CD4-positive, alpha-beta T cell (primary cell): Measurements from ENCODE around the gene LAT. TPM values are rescaled to one million over a fixed set of nuclear protein-coding genes. Genes with fewer than 3 reads are reported as not detected.

ENCODE experiments used
- ATAC-seq: fragments of 200-7000 bp; cut with Tn5 transposase; one replicate; pipeline ENCODE4 v1.10.0; 2022; ENCODE audit warnings: mild to moderate bottlenecking; ENCODE audit not compliant: poor library complexity
- CTCF ChIA-PET: fragments of 350-600 bp; sonication (Branson Sonifier 250); formaldehyde crosslinking; loops from one replicate; lab custom pipeline; 2021; ENCODE audit warnings: antibody characterized with exemption, inconsistent platforms; lab: Charles Lee
- POLR2A ChIA-PET: fragments of 350-600 bp; sonication (Branson Sonifier 250); formaldehyde crosslinking; loops from one replicate; lab custom pipeline; 2021; ENCODE audit warnings: antibody characterized with exemption, inconsistent platforms; lab: Charles Lee
- DNase-seq, 14 experiments: peaks; one replicate each; pipeline ENCODE4 v3.0.0-alpha.2; 2013 to 2020; ENCODE audit warnings: mixed read lengths in 2 of 14
- H3K27ac ChIP-seq, 2 donors: one replicate each; pipeline versions ENCODE4 v1.5.1 to v1.7.0; 2013; ENCODE audit warnings: low read length in 2 of 2, low read depth in 1 of 2, mild to moderate bottlenecking in 1 of 2
- H3K27me3 ChIP-seq, 2 experiments: 1 replicate in 1 of 2; 2 replicates in 1 of 2; pipeline versions ENCODE4 v1.6.1 to v1.7.0; 2013; ENCODE audit warnings: low read length in 2 of 2, control low read depth in 1 of 2, mild to moderate bottlenecking in 1 of 2, moderate library complexity in 1 of 2; ENCODE audit not compliant: insufficient read depth in 2 of 2, control insufficient read depth in 1 of 2
- H3K36me3 ChIP-seq: one replicate; pipeline ENCODE4 v1.6.1; 2013; ENCODE audit warnings: low read length, control low read depth; ENCODE audit not compliant: insufficient read depth
- H3K4me1 ChIP-seq: one replicate; pipeline ENCODE4 v1.6.1; 2013; ENCODE audit warnings: low read length, control low read depth; ENCODE audit not compliant: insufficient read depth
- H3K4me3 ChIP-seq: one replicate; pipeline ENCODE4 v1.5.1; 2013; ENCODE audit warnings: mild to moderate bottlenecking, low read length, moderate library complexity
- H3K9me3 ChIP-seq, 2 experiments: 1 replicate in 1 of 2; 2 replicates in 1 of 2; pipeline versions ENCODE4 v1.6.1 to v1.7.0; 2013; ENCODE audit warnings: low read length in 2 of 2, mild to moderate bottlenecking in 2 of 2, control low read depth in 1 of 2, moderate library complexity in 1 of 2; ENCODE audit not compliant: control insufficient read depth in 1 of 2, insufficient read depth in 1 of 2
- H3K27ac Mint-ChIP-seq: one replicate; pipeline ENCODE4 v1.8.0; 2020; ENCODE audit warnings: mixed read lengths
- H3K27me3 Mint-ChIP-seq: one replicate; pipeline ENCODE4 v1.8.0; 2021; ENCODE audit warnings: mixed read lengths
- H3K36me3 Mint-ChIP-seq: one replicate; pipeline ENCODE4 v1.8.0; 2021; ENCODE audit warnings: low read depth, mixed read lengths
- H3K4me1 Mint-ChIP-seq: one replicate; pipeline ENCODE4 v1.8.0; 2021; ENCODE audit warnings: low read depth, mixed read lengths
- H3K4me3 Mint-ChIP-seq: one replicate; pipeline ENCODE4 v1.8.0; 2020; ENCODE audit warnings: mild to moderate bottlenecking, mixed read lengths
- H3K9me3 Mint-ChIP-seq: one replicate; pipeline ENCODE4 v1.8.0; 2020; ENCODE audit warnings: mixed read lengths
- CTCF ChIP-seq: fragments of 200-600 bp; IDR thresholded peaks from one replicate; pipeline ENCODE4 v1.8.0; 2022; ENCODE audit warnings: antibody characterized with exemption, mild to moderate bottlenecking
- intact Hi-C, 2 experiments: fragments of 100-400 bp; cut with DNase I in 1 of 2; cut with micrococcal nuclease in 1 of 2; formaldehyde crosslinking; loops; one replicate each; pipeline versions ENCODE4 v1.15.1 to v1.9.0; 2023 to 2025; cut with DNase I, micrococcal nuclease
- polyA plus RNA-seq, 2 donors: library from polyadenylated mRNA; unstranded; fragments of 120-200 nt; gene quantifications; one replicate each; pipeline ENCODE4 v1.2.1, GENCODE V29; 2013
- total RNA-seq, 174 experiments: library from RNA in 2 of 174; stranded (reverse) in 2 of 174; gene quantifications; one replicate each; pipeline ENCODE4 v1.2.3 and lab custom pipeline; 2021 to 2026

LAT gene, protein sequence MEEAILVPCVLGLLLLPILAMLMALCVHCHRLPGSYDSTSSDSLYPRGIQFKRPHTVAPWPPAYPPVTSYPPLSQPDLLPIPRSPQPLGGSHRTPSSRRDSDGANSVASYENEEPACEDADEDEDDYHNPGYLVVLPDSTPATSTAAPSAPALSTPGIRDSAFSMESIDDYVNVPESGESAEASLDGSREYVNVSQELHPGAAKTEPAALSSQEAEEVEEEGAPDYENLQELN
- total RNA-seq (100 to 1,000 TPM; 156 to 160 TPM), total RNA-seq (lab: John Stamatoyannopoulos, UW) (3.4 to 64.4 (median 13.1) reads per million in 172 experiments)
- 310 TPM for polyA plus RNA-seq (2013, experiment 1 of 2)
- 357 TPM for polyA plus RNA-seq (2013, experiment 2 of 2)

- Histone ChIP-seq H3K36me3 (peaks cover 59% of the 10 kb centered on the region), H3K27me3 (no peaks in the 10 kb centered on the region), H3K4me1 (peaks cover 64% of the 10 kb centered on the region), H3K4me3 (peak within 1 kb of the TSS; percentile 99), H3K27ac (peak within 1 kb of the TSS; percentile 78 to 88), H3K9me3 (peaks cover 5 to 13% of the 10 kb centered on the region in 2 experiments)
- H3K36me3 Mint-ChIP-seq: peaks cover 91% of the 10 kb centered on the region
- ChIA-PET POLR2A (interaction anchor here (0.8 to 8.2 kb wide), 13 partner anchors 9 to 161 kb away, joined by 3 to 100 read pairs (median 5); partner anchors contain the start of genes NFATC2IP, SPNS1 and TUFM), CTCF (interaction anchor here (0.9 to 1.1 kb wide), 2 partner anchors 44 to 56 kb away, joined by 3 read pairs; no protein-coding TSS in a partner anchor)
- intact Hi-C loops: loop anchor here (2.0 to 5.0 kb wide), 2 partner anchors 24 to 672 kb away; no protein-coding TSS in a partner anchor
- no peak for TF ChIP-seq CTCF
- peak within 1 kb of the TSS; percentile 100 for H3K27ac Mint-ChIP-seq
- peak within 1 kb of the TSS; percentile 100 for H3K4me3 Mint-ChIP-seq
- DNase-seq (peak; percentile 69 to 91 (median 86)), ATAC-seq (peak; percentile 71)
- peaks cover 6% of the 10 kb centered on the region for H3K9me3 Mint-ChIP-seq
- no peaks in the 10 kb centered on the region for H3K27me3 Mint-ChIP-seq
- peaks cover 55% of the 10 kb centered on the region for H3K4me1 Mint-ChIP-seq
Observed at GRCh38 chr16:28984619-28985135, at the start of gene LAT. LAT (plus strand) TSS chr16:28985052; CDS start chr16:28985418, 366 bp downstream.

DNA sequence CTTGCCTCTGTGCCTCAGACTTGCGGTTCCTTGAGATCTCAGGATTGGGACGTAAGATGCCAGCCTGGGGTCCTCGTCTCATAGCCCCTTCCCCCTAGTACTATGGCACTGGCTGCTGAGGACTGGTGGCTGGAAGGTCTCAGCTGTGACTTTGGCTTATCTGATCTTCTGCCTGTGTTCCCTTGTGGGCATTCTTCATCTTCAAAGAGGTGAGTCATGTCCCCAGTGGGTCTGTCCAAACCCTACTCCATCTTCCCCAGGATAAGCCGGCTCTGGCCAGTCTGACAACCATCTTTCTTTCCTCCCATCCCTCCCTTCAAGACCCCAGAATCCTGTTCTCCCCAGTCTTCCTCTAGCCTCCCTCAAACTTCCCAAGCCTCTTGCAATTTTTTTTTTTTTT, 49.5 kb upstream of the LAT start:
- TF ChIP-seq CTCF: no peak
- intact Hi-C loops: no loop called here
- Mint-ChIP-seq H3K9me3 (no peaks in the 10 kb centered on the region), H3K27me3 (no peaks in the 10 kb centered on the region), H3K36me3 (no peaks in the 10 kb centered on the region), H3K4me3 (no peak overlapping the region), H3K27ac (no peak overlapping the region), H3K4me1 (peaks cover 35% of the 10 kb centered on the region)
- Histone ChIP-seq H3K9me3 (peaks cover 0 to 4% of the 10 kb centered on the region in 2 experiments), H3K36me3 (no peaks in the 10 kb centered on the region), H3K27ac (no peak overlapping the region), H3K27me3 (no peaks in the 10 kb centered on the region), H3K4me1 (peaks cover 23% of the 10 kb centered on the region), H3K4me3 (no peak overlapping the region)
- ChIA-PET POLR2A (interaction anchor here (1.4 to 1.5 kb wide), 2 partner anchors 12 to 72 kb away, joined by 3 to 7 read pairs; partner anchors contain the start of gene SH2B1), CTCF (no interaction called here)
- DNase-seq (no peak), ATAC-seq (no peak)

- CTCF ChIA-PET: interaction anchor here (1.6 kb wide), 1 partner anchor 9 kb away, joined by 6 read pairs; no protein-coding TSS in a partner anchor
- POLR2A ChIA-PET: interaction anchor here (0.6 to 1.5 kb wide), 7 partner anchors 9 to 114 kb away, joined by 3 to 11 read pairs (median 3); partner anchors contain the start of genes ATXN2L, NFATC2IP, RABEP2 and SH2B1
- Mint-ChIP-seq H3K9me3 (no peaks in the 10 kb centered on the region), H3K4me3 (peak overlapping the region; percentile 80), H3K36me3 (no peaks in the 10 kb centered on the region), H3K27ac (peak overlapping the region; percentile 47), H3K27me3 (no peaks in the 10 kb centered on the region), H3K4me1 (peaks cover 28% of the 10 kb centered on the region)
- intact Hi-C loops: no loop called here
- peaks cover 15% of the 10 kb centered on the region for H3K4me1 ChIP-seq
- no peak for TF ChIP-seq CTCF
- peak overlapping the region; percentile 36 for H3K4me3 ChIP-seq
- DNase-seq (peak; percentile 64 to 93 (median 82)), ATAC-seq (peak; percentile 100)
- H3K27ac ChIP-seq: no peak overlapping the region
- H3K9me3 ChIP-seq: peaks cover 0 to 4% of the 10 kb centered on the region in 2 experiments
- H3K27me3 ChIP-seq: no peaks in the 10 kb centered on the region
- no peaks in the 10 kb centered on the region for H3K36me3 ChIP-seq
Observed at GRCh38 chr16:28935924-28936783, 48.7 kb upstream of the LAT start.
